ENCODE measurements around the gene ITGA11. TPM values are rescaled to one million over a fixed set of nuclear protein-coding genes. Genes with fewer than 3 reads are reported as not detected.

Gene ITGA11
- 361 TPM for polyA plus RNA-seq (2013, experiment 1 of 2; ENCODE audit: insufficient read length)
- 858 TPM for polyA plus RNA-seq (2013, experiment 2 of 2; ENCODE audit: insufficient read length)

- DNase-seq: peak; percentile 82
Measured at GRCh38 chr15:68431792-68432401, at the start of gene ITGA11. Gene ITGA11, minus strand, starts transcription at chr15:68432163. Its CDS starts 97 bp downstream, at chr15:68432066.

DNA sequence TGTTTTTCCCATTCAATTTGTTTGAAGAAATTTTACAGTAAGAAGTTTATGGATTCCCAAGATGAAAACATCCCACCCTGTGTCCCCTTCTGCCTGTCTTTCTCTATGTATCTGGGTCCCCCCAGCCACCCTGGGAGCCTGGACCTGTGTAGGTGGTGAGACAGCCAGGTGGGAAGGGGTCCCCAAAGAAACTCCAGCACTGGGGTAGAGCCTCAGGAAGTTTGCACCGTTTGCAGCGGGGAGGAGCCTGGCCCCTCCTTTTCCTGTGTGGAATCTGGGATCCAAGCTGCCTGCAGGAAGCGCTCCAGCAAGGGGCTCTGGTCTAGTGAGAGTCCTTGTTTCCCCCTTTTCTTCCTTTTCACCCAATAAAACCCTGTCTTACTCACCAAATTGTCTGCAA, 49.4 kb upstream of the ITGA11 start:
- no peak for DNase-seq

- DNase-seq: no peak
Measured at GRCh38 chr15:68480296-68480695, 48.3 kb upstream of the ITGA11 start.

- peak; percentile 85 for DNase-seq
Measured at GRCh38 chr15:68479870-68480269, 47.9 kb upstream of the ITGA11 start.

- DNase-seq: peak; percentile 98
Measured at GRCh38 chr15:68479406-68479805, 47.4 kb upstream of the ITGA11 start.

DNA sequence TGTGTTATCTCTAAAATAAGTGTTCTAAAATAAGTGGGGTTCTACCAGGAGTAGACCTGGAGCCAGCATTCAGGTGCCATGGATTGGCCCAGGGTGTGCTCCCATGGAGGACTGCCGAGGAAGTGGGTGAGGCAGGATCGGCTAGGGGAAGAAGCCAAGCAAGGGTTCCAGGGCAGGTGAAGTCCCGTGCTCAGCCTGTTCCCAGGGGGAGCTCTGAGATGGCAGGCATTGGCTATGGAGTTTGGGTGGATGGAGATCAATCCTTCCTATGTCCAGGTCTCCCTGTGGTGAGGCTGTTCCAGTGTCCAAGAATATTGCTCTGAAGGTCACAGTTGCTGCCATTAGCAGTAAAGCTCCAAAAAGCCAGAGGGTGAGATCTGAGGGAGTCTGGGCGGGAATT, 46.9 kb upstream of the ITGA11 start:
- DNase-seq: no peak

DNA sequence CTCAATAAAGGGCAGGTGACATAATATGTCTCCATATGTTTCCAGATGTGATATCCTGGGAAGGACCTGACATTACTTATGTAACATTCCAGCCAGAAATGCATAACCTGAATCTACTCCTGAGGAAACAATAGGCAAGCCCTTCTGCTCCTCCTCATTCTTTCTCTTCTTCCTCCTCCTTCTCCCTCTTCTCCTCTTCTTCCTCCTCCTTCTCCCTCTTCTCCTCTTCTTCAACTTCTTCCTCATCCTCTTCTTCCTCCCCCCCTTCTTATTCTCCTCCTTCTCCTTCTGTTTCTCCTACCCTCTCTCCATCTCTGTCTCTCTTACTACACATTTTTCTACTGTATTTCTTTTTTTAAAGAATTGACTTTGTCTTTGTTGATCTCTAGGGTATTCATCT, 43.5 kb upstream of the ITGA11 start:
- DNase-seq: no peak

DNA sequence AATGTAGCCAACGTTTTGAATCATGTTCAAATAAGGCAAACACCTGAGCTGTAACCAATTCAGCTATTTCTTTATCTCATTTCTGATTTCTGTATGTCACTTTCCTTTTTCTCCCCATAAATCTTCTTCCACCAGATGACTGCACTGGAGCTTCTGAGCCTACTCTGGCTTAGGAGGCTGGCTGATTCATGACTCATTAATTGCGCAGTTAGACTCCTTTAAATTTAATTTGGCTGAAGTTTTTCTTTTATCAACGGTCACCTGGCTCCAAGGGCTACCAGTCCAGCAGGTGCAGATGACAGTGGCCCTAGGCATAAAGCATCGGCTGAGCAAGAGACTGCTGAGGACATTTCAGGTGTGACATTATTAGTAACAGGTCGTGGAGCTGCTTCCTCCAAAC, 39.6 kb upstream of the ITGA11 start:
- DNase-seq: peak; percentile 33

DNA sequence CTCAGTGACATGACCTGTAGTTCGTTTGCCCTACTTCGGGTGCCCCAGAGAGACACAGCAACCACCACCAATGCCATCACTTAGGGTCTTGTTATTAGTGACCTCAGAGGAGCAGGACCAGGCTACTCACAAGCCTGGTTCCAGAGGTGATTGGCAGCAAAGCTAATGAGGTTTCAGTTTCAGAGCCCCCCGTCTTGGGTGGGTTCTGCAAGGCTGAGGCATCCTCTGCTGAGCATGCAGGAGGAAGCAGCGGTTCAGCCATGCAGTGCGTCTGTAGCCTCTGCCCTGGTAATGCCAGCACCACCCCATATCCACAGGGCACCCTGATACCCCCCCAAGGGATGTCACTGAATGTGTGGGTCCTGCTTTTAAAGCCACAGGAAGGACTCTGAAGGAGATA, 39.0 kb upstream of the ITGA11 start:
- DNase-seq: no peak

GRCh38 chr15:68470049-68470742, 38.2 kb upstream of the ITGA11 start:
- DNase-seq: no peak

DNA sequence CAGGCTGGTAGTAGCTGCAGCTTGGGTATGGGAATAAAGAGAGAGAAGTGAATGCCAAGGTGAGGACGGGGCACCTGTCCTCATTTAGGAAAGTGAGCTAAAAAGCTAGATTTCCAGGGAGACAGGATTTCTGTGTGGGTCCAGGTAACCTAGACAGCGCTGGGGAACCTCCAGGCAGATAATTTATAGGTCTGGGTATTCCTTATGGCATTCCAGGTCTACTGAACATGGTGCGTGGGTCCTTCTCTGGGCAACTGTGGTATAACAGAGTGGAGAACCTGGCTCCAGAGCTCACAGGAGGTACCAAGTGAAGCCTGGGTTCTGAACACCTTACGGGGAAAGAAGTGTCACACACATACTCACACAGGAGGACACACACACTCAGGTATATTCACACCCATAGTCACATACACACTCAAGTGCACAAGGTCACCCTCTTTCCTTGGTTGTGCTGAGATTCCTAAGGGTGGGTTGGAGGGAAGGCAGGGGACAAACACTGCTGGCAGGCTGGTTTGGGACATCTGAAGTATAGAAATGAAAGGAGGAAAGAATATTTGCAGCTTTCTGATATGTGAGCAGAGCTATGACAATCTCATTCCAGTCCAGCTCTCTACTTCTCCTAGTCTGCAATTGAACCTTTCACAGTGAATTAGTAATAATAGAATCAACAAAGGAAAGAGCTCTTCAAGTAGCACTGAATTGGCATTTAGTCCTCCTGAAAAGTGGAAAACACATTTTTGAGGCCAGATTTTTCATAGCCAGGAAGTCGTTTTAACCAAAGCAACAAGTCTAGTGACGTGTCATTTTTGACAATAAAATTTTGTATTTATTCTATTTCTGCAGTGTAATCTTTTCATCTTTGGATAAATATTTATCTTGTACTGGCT, 37.4 kb upstream of the ITGA11 start:
- peak; percentile 88 for DNase-seq

GRCh38 chr15:68466876-68467275, 34.9 kb upstream of the ITGA11 start:
- DNase-seq: no peak

- no peak for DNase-seq
Measured at GRCh38 chr15:68465861-68466560, 34.0 kb upstream of the ITGA11 start.

DNA sequence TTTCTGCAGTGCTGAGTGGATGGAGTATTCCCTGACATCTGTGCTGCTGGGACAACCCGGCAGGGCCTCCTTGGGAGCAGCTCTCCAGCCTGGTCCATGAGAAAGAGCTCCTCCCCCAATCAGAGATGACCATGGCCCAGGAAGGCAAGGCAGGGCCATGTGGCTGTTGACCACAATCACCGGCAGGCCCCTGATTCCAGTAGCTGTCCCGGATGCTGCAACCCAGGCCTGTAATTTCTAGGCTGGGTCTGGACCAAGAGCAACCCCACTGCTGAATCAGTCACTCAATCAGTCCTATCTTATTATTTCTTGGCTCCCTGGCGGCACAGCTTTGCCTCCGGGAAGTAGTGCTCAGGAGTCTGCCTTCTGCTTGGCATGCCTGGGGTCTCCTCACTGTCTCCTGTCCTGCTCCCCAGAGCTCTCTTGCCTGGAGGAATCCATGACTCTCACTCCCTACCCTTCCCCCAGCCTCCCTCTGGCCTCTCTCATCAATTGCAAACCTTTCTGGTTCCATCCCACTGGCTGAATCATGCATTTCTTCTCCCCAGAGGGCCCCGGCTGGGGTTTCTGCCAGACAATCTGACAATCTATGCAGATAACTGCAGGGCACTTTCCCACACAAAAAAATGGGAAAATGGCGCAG, 32.6 kb upstream of the ITGA11 start:
- peak; percentile 90 for DNase-seq

- DNase-seq: peak; percentile 44
Measured at GRCh38 chr15:68463996-68464395, 32.0 kb upstream of the ITGA11 start.

DNA sequence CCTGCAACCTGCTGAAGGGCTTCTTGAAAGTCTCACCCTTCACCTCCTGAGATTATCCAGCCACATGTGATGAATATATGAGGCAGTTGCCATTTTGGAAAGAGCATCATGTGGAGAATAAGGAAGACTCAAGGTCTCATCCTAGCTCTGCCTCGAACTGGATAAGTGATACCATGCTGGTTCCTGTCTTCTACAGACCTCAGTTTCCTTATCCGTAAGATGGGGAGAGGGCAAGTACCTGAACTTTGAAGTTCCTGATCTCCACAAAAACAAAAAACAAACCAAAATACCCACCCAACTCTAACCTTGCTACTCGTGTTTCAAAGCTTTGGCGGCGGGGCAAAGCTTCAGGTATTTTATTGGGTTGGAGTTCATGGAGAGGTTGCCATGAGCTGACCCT, 31.5 kb upstream of the ITGA11 start:
- no peak for DNase-seq

GRCh38 chr15:68460166-68460565, 28.2 kb upstream of the ITGA11 start:
- DNase-seq: no peak

- no peak for DNase-seq
Measured at GRCh38 chr15:68450192-68450591, 18.2 kb upstream of the ITGA11 start.

DNA sequence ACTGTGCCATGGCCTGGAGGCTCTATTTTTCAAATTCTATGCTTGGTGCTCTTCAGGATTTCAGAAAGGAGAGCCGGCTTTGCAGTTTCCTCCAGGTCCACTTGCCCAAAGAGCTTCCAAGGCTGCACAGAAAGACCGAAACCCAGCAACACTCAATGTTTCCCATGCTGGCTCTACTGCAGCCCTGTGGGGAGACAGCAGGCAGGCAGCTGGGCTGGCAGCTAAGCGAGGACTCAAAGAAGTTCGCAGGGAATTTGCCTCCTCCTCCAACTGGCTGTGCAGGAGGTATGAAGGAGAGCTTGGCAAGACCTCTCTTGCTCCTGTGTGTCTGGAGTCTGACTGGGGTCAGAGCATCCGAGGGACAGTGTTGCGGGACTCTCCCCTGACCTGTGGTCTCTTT, 17.4 kb upstream of the ITGA11 start:
- DNase-seq: no peak

GRCh38 chr15:68447976-68448755, 16.2 kb upstream of the ITGA11 start:
- DNase-seq: no peak

GRCh38 chr15:68447209-68447608, 15.2 kb upstream of the ITGA11 start:
- no peak for DNase-seq

Data from fibroblast of skin of back (primary cell).